CD8-positive, alpha-beta memory T cell (primary cell): ENCODE results near the gene CD244. TPM values are rescaled to one million over a fixed set of nuclear protein-coding genes. Genes with fewer than 3 reads are reported as not detected.
"Not testable (repeated sequence)": the region's sequence is repeated elsewhere in the genome, so short reads cannot be mapped to it uniquely, and the experiment has no call there.

ENCODE experiments used
- CTCF ChIA-PET: fragments of 350-600 bp; sonication (Branson Sonifier 250); formaldehyde crosslinking; loops from one replicate; lab custom pipeline; 2021; ENCODE audit warnings: antibody characterized with exemption; lab: Charles Lee
- POLR2A ChIA-PET: fragments of 350-600 bp; sonication (Branson Sonifier 250); formaldehyde crosslinking; loops from one replicate; lab custom pipeline; 2021; ENCODE audit warnings: antibody characterized with exemption; lab: Charles Lee
- DNase-seq, 5 donors: peaks; one replicate each; pipeline versions ENCODE4 v3.0.0 to v3.0.0-alpha.2; 2020 to 2022; ENCODE audit warnings: mixed read lengths in 1 of 5
- H3K27ac ChIP-seq: one replicate; pipeline ENCODE4 v1.7.0; 2013; ENCODE audit warnings: low read depth, mild to moderate bottlenecking, low read length, moderate library complexity
- H3K27me3 ChIP-seq: 2 replicates; pipeline ENCODE4 v1.7.0; 2013; ENCODE audit warnings: low read length, mild to moderate bottlenecking; ENCODE audit not compliant: insufficient read depth, poor library complexity, severe bottlenecking
- H3K36me3 ChIP-seq: 2 replicates; pipeline ENCODE4 v1.7.0; 2013; ENCODE audit warnings: mild to moderate bottlenecking, low read length, moderate library complexity; ENCODE audit not compliant: insufficient read depth
- H3K4me1 ChIP-seq: 2 replicates; pipeline ENCODE4 v1.7.0; 2013; ENCODE audit warnings: mild to moderate bottlenecking, low read length, moderate library complexity; ENCODE audit not compliant: insufficient read depth
- H3K4me3 ChIP-seq: 2 replicates; pipeline ENCODE4 v1.7.0; 2013; ENCODE audit warnings: mild to moderate bottlenecking, low read length
- H3K9me3 ChIP-seq: 2 replicates; pipeline ENCODE4 v1.7.0; 2013; ENCODE audit warnings: mild to moderate bottlenecking, low read length
- H3K27ac Mint-ChIP-seq, 8 donors: one replicate each; pipeline ENCODE4 v1.8.0; 2020 to 2021; ENCODE audit warnings: mixed read lengths in 8 of 8, mild to moderate bottlenecking in 6 of 8, inconsistent platforms in 3 of 8, moderate library complexity in 3 of 8
- H3K27me3 Mint-ChIP-seq, 2 donors: one replicate each; pipeline ENCODE4 v1.8.0; 2020 to 2021; ENCODE audit warnings: mixed read lengths in 2 of 2, mild to moderate bottlenecking in 1 of 2, moderate library complexity in 1 of 2
- H3K36me3 Mint-ChIP-seq, 3 donors: one replicate each; pipeline ENCODE4 v1.8.0; 2020 to 2021; ENCODE audit warnings: mixed read lengths in 3 of 3, inconsistent platforms in 1 of 3, mild to moderate bottlenecking in 1 of 3
- H3K4me1 Mint-ChIP-seq, 3 donors: one replicate each; pipeline ENCODE4 v1.8.0; 2020 to 2021; ENCODE audit warnings: mixed read lengths in 3 of 3, inconsistent platforms in 1 of 3, mild to moderate bottlenecking in 1 of 3
- H3K4me3 Mint-ChIP-seq, 7 donors: one replicate each; pipeline ENCODE4 v1.8.0; 2020 to 2021; ENCODE audit warnings: mixed read lengths in 7 of 7, mild to moderate bottlenecking in 6 of 7, moderate library complexity in 4 of 7, inconsistent platforms in 2 of 7
- H3K9me3 Mint-ChIP-seq, 5 donors: one replicate each; pipeline ENCODE4 v1.8.0; 2020 to 2022; ENCODE audit warnings: mixed read lengths in 5 of 5, mild to moderate bottlenecking in 3 of 5, moderate library complexity in 2 of 5, inconsistent platforms in 1 of 5
- polyA plus RNA-seq: library from polyadenylated mRNA; unstranded; fragments of 300-500 nt; fragmentation: Illumina TruSeq; gene quantifications from one replicate; pipeline ENCODE4 v1.2.3, GENCODE V29; 2021
- total RNA-seq, 2 experiments: library from RNA; stranded (reverse); gene quantifications; one replicate each; pipeline ENCODE4 v1.2.3, GENCODE V29; 2021

CD244 gene
- total and polyA plus RNA-seq, 3 experiments from 2014 or later, result 1.8 to 40.7 (median 1.9) TPM

GRCh38 chr1:160876311-160876710, 13.6 kb upstream of the CD244 start:
- Histone ChIP-seq H3K27me3 (no peaks in the 10 kb centered on the region), H3K9me3 (no peaks in the 10 kb centered on the region), H3K27ac (no peak overlapping the region), H3K36me3 (no peaks in the 10 kb centered on the region), H3K4me1 (peaks cover 12% of the 10 kb centered on the region), H3K4me3 (no peak overlapping the region)
- no peak overlapping the region for H3K27ac Mint-ChIP-seq
- peaks cover 23 to 46% (median 23%) of the 10 kb centered on the region in 3 donors for H3K4me1 Mint-ChIP-seq
- POLR2A ChIA-PET, result no interaction called here
- no peaks in the 10 kb centered on the region for H3K9me3 Mint-ChIP-seq
- DNase-seq, result no peak
- no peaks in the 10 kb centered on the region for H3K36me3 Mint-ChIP-seq
- no peaks in the 10 kb centered on the region for H3K27me3 Mint-ChIP-seq
- no peak overlapping the region for H3K4me3 Mint-ChIP-seq
- CTCF ChIA-PET, result interaction anchor here (0.7 to 2.3 kb wide), 18 partner anchors 10 to 263 kb away, joined by 3 to 37 read pairs (median 4); partner anchors contain the start of gene ITLN2

GRCh38 chr1:160875591-160875990, 12.9 kb upstream of the CD244 start:
- peaks cover 12% of the 10 kb centered on the region for H3K4me1 ChIP-seq
- H3K9me3 Mint-ChIP-seq, CTCF ChIA-PET, H3K36me3 ChIP-seq, H3K36me3 Mint-ChIP-seq, H3K27ac Mint-ChIP-seq, POLR2A ChIA-PET, H3K27me3 Mint-ChIP-seq, H3K4me3 Mint-ChIP-seq, DNase-seq, H3K27ac ChIP-seq, H3K9me3 ChIP-seq, H3K4me3 ChIP-seq, H3K27me3 ChIP-seq: not testable (repeated sequence)
- peaks cover 23 to 43% (median 23%) of the 10 kb centered on the region in 3 donors for H3K4me1 Mint-ChIP-seq

- H3K9me3 ChIP-seq, result no peaks in the 10 kb centered on the region
- Mint-ChIP-seq H3K27ac (peak overlapping the region in 2 of 8 donors; percentile 8 to 51), H3K4me1 (peaks cover 23 to 39% (median 23%) of the 10 kb centered on the region in 3 donors), H3K36me3 (no peaks in the 10 kb centered on the region), H3K4me3 (no peak overlapping the region), H3K27me3 (no peaks in the 10 kb centered on the region), H3K9me3 (no peaks in the 10 kb centered on the region)
- no peaks in the 10 kb centered on the region for H3K27me3 ChIP-seq
- H3K27ac ChIP-seq, result no peak overlapping the region
- ChIA-PET CTCF (interaction anchor here (1.1 kb wide), 2 partner anchors 40 to 45 kb away, joined by 3 to 4 read pairs; no protein-coding TSS in a partner anchor), POLR2A (no interaction called here)
- H3K36me3 ChIP-seq, result no peaks in the 10 kb centered on the region
- peaks cover 12% of the 10 kb centered on the region for H3K4me1 ChIP-seq
- no peak for DNase-seq
- H3K4me3 ChIP-seq, result no peak overlapping the region
Measured at GRCh38 chr1:160874935-160875334, 12.2 kb upstream of the CD244 start.

- Mint-ChIP-seq H3K4me1 (peaks cover 11 to 13% (median 12%) of the 10 kb centered on the region in 3 donors), H3K27ac (no peak overlapping the region), H3K4me3 (no peak overlapping the region), H3K27me3 (peaks cover 0 to 1% of the 10 kb centered on the region in 2 donors), H3K36me3 (no peaks in the 10 kb centered on the region), H3K9me3 (no peaks in the 10 kb centered on the region)
- Histone ChIP-seq H3K27me3 (no peaks in the 10 kb centered on the region), H3K9me3 (no peaks in the 10 kb centered on the region), H3K27ac (no peak overlapping the region), H3K36me3 (no peaks in the 10 kb centered on the region), H3K4me3 (no peak overlapping the region), H3K4me1 (peaks cover 2% of the 10 kb centered on the region)
- CTCF ChIA-PET, result no interaction called here
- POLR2A ChIA-PET, result no interaction called here
- DNase-seq, result no peak
Measured at GRCh38 chr1:160868141-160868540, 5.5 kb upstream of the CD244 start.

- H3K27ac ChIP-seq, DNase-seq, H3K36me3 Mint-ChIP-seq, H3K4me1 ChIP-seq, POLR2A ChIA-PET, H3K4me3 Mint-ChIP-seq, H3K9me3 Mint-ChIP-seq, H3K9me3 ChIP-seq, CTCF ChIA-PET, H3K27me3 ChIP-seq, H3K36me3 ChIP-seq, H3K27me3 Mint-ChIP-seq, H3K4me3 ChIP-seq: not testable (repeated sequence)
- Mint-ChIP-seq H3K4me1 (peaks cover 16 to 18% (median 17%) of the 10 kb centered on the region in 3 donors), H3K27ac (peak overlapping the region in 1 of 8 donors; percentile 67)
Measured at GRCh38 chr1:160867651-160868050, 5.0 kb upstream of the CD244 start.

- no peak overlapping the region for H3K27ac ChIP-seq
- H3K4me3 Mint-ChIP-seq, result no peak overlapping the region
- DNase-seq, result no peak
- H3K27me3 ChIP-seq, result no peaks in the 10 kb centered on the region
- H3K27ac Mint-ChIP-seq, result no peak overlapping the region
- no peaks in the 10 kb centered on the region for H3K9me3 Mint-ChIP-seq
- no peaks in the 10 kb centered on the region for H3K36me3 Mint-ChIP-seq
- H3K9me3 ChIP-seq, result no peaks in the 10 kb centered on the region
- CTCF ChIA-PET, result interaction anchor here (14.1 kb wide), 1 partner anchor 28 kb away, joined by 137 read pairs; no protein-coding TSS in a partner anchor
- no peak overlapping the region for H3K4me3 ChIP-seq
- peaks cover 24 to 27% (median 26%) of the 10 kb centered on the region in 3 donors for H3K4me1 Mint-ChIP-seq
- POLR2A ChIA-PET, result no interaction called here
- H3K36me3 ChIP-seq, result no peaks in the 10 kb centered on the region
- H3K4me1 ChIP-seq, result peaks cover 7% of the 10 kb centered on the region
- peaks cover 0 to 1% of the 10 kb centered on the region in 2 donors for H3K27me3 Mint-ChIP-seq
Measured at GRCh38 chr1:160866695-160867260, 4.1 kb upstream of the CD244 start.

- H3K9me3 Mint-ChIP-seq, result no peaks in the 10 kb centered on the region
- H3K4me3 Mint-ChIP-seq, result no peak overlapping the region
- Histone ChIP-seq H3K27me3 (no peaks in the 10 kb centered on the region), H3K4me3 (no peak overlapping the region), H3K9me3 (no peaks in the 10 kb centered on the region), H3K27ac (no peak overlapping the region), H3K4me1 (peaks cover 7% of the 10 kb centered on the region), H3K36me3 (no peaks in the 10 kb centered on the region)
- H3K27ac Mint-ChIP-seq, result peak overlapping the region in 1 of 8 donors; percentile 3
- POLR2A ChIA-PET, result no interaction called here
- H3K4me1 Mint-ChIP-seq, result peaks cover 28 to 31% (median 30%) of the 10 kb centered on the region in 3 donors
- no peaks in the 10 kb centered on the region for H3K36me3 Mint-ChIP-seq
- CTCF ChIA-PET, result interaction anchor here (1.3 to 14.1 kb wide), 2 partner anchors 10 to 27 kb away, joined by 4 to 137 read pairs; no protein-coding TSS in a partner anchor
- H3K27me3 Mint-ChIP-seq, result peaks cover 0 to 1% of the 10 kb centered on the region in 2 donors
- no peak for DNase-seq
Measured at GRCh38 chr1:160866001-160866694, 3.5 kb upstream of the CD244 start.

- no peak overlapping the region for H3K4me3 Mint-ChIP-seq
- H3K9me3 ChIP-seq, result no peaks in the 10 kb centered on the region
- H3K9me3 Mint-ChIP-seq, result no peaks in the 10 kb centered on the region
- no peaks in the 10 kb centered on the region for H3K27me3 ChIP-seq
- H3K36me3 ChIP-seq, result no peaks in the 10 kb centered on the region
- ChIA-PET CTCF (interaction anchor here (1.1 to 14.1 kb wide), 4 partner anchors 9 to 27 kb away, joined by 3 to 137 read pairs (median 4); partner anchors contain the start of gene ITLN1), POLR2A (no interaction called here)
- H3K36me3 Mint-ChIP-seq, result no peaks in the 10 kb centered on the region
- H3K27me3 Mint-ChIP-seq, result peaks cover 0 to 1% of the 10 kb centered on the region in 2 donors
- DNase-seq, result no peak
- peak overlapping the region in 2 of 8 donors; percentile 20 to 72 for H3K27ac Mint-ChIP-seq
- peaks cover 36 to 39% (median 38%) of the 10 kb centered on the region in 3 donors for H3K4me1 Mint-ChIP-seq
- H3K4me1 ChIP-seq, result peaks cover 7% of the 10 kb centered on the region
- H3K4me3 ChIP-seq, result no peak overlapping the region
- H3K27ac ChIP-seq, result no peak overlapping the region
Measured at GRCh38 chr1:160865337-160865736, 2.6 kb upstream of the CD244 start.
